ENCODE results near the gene MCAT.

MCAT gene, protein sequence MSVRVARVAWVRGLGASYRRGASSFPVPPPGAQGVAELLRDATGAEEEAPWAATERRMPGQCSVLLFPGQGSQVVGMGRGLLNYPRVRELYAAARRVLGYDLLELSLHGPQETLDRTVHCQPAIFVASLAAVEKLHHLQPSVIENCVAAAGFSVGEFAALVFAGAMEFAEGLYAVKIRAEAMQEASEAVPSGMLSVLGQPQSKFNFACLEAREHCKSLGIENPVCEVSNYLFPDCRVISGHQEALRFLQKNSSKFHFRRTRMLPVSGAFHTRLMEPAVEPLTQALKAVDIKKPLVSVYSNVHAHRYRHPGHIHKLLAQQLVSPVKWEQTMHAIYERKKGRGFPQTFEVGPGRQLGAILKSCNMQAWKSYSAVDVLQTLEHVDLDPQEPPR

DNA sequence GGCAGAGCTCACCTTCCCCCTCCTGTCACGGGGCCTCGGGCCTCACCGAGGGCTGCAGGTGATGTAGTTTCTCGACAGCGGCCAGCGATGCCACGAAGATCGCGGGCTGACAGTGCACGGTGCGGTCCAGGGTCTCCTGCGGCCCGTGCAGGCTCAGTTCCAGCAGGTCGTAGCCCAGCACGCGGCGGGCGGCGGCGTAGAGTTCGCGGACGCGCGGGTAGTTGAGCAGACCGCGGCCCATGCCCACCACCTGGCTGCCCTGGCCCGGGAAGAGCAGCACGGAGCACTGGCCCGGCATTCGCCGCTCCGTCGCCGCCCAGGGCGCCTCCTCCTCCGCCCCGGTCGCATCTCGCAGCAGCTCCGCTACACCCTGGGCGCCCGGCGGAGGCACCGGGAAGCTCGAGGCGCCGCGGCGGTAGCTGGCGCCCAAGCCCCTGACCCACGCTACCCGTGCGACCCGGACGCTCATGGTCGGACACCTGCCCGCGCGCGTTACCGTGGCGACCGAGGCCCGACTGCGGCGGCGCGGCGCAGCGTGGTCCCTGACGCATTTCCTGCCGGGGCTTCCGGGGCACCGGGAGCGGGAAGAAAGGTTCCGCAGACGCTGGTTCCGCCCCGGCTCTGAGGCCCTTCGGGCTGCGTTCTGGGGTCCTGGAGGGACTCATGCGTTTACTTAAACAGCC lies at the start of gene MCAT:
MCAT (minus strand) TSS at position 519 of the 683 bp plus-strand sequence; CDS start at position 469, 50 bp downstream.
- peak; percentile 86 for DNase-seq

DNA sequence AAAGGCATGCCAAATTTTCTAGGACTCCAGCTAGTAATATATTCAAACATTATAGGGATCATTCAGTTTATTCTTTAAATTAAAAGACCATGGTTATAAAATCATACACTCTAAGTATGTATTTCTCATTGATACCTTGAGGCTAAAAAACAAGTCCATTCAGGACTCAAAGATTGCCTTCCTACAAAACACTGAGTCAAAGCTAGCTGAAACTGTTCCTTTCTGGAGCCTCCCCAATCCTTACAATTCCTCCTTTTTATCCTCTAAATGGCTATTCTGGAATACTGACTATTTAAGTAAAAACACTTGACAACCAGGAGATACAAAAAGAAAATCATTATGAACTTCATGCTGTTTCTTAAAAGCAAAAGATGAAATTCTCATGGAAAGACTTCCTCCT lies 48.6 kb upstream of the MCAT start:
- DNase-seq, result no peak

DNA sequence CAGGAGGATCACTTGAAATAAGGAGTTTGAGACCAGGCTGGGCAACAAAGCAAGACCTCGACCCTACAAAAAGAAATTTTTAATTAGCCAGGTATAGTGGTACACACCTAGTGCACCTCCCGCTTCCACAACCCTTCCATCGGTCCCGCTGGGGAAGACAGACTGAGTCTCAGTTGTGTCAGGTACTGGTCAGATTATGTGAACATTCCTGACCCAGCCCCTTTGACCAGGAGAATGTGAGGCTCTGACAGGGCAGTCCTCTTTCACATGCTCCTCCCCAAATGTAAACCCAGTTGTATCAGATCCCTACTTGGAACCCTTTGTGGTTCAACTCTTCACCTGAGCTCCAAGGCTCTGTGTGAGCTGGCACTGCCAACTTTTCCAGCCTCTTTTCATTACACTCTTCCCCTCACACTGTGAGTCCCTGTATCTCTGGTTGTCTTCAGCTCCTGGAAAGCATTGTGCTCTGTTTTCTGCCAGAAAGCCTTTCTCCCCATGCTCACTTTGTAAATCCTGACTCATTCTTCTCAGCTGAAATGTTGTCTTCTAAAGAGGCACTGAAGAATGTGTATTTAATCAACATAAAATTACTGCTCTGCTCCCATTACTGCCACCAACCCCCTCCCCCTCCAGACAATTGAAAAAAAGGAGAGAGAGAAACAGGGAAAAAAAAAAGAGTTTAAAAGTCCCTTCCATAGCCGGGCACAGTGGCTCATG lies 45.8 kb upstream of the MCAT start:
- DNase-seq, result no peak

DNA sequence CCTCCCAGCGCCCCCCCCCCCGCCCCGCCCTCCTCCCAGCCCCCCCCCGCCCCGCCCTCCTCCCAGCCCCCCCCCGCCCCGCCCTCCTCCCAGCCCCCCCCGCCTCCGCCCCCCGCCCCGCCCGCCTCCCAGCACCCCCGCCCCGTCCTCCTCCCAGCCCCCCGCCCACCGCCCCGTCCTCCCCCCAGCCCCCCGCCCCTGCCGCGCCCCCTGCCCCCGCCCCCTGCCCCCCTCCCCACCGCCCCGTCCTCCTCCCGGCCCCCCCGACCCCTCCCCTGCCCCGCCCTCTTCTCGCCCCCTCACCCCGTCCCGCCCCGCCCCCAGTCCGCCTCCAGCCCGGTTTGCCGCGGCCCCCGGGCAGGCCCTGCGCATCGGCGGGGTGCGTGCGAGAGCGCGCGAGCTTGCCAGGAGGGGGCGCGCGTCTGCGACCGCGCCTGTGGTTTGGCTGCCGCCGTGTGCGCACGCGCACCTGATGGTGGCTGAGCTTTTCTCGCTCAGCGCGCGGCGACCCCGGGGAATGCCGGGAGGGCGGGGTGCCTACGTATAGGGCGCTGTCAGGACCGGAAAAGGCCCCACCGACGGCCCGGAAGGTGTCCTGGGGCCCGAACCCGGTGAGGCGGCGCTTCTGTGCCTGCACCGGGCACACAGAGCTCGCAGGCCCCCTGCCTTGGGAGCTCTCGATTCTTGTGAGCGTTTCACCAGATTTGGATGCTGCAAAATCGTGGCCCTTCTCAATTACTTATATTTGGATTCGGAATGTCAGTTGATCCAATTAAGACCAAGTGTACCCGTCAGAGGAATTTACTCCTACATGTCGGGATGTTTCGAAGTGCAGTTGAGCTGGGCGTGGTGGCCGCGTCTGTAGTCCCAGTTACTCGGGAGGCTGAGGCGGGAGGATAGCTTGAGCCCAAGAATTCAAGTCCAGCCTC lies 44.2 kb upstream of the MCAT start:
- DNase-seq, result peak; percentile 97

DNA sequence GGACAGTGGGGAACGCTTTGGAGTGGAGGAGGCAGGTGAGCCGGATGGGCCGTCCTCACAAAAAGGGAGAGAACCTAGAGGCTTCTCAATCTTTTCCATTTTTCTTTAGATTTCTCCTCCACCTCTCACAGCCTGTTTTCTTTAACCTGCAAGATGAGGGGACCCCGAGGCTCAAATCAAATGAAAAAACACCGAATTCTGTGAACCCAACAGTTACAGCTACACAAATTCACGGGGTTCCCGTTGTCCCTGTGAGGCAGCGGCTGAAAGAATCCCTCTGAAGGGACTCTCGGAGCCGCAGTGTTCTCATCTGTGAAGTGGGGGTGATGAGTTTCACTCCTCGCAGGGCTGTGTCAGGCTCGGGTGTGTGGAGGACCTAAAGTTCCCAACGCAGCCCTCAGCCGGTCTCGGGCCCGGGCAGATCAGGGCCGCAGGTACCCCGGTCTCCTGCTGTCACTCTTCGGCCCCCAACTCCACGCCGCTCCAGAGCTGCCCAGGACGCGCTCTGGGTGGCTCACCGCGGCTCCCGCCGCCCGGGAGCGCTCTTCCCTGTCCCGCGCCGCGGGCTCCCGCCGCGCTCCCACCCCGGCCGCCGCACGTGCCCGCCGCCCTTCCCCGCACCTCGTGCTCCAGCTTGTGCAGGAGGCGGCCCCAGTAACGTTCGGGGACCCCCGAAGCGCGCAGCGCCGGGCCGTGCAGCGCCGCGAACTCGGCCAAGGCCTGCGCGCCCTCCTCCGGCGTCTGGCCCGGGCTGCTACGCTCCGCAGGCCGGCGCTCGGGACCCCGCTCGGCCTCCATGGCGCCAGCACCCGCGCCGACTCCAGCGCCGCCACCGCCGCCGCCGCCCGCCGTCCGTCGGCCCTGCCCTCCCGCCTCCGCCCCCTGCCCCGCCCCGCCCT lies 43.3 kb upstream of the MCAT start, which contains the start of gene TTLL12:
TTLL12 (minus strand) TSS at position 863 of the 899 bp plus-strand sequence; CDS start at position 798, 65 bp downstream.
- DNase-seq, result peak; percentile 74

DNA sequence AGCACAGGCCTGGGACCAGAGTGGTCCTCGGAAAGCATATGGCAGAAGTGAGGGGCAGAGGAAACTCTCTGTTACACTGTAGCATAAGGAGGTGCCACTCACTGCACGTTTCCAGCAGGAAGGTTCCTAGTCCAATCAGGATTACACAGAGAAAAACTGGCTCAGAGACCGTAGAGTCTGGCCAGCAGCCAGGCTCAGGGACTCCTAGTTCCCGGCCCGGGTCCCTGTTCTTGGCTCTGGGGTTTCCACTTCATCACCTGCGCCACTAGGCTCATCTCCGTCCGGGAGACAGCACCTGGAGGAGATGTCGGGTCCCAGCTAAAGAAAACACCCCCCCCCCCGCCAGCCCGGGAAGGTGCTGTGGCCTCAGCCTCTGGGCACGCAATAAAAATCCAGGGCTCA lies 42.7 kb upstream of the MCAT start:
- DNase-seq, result peak; percentile 7

DNA sequence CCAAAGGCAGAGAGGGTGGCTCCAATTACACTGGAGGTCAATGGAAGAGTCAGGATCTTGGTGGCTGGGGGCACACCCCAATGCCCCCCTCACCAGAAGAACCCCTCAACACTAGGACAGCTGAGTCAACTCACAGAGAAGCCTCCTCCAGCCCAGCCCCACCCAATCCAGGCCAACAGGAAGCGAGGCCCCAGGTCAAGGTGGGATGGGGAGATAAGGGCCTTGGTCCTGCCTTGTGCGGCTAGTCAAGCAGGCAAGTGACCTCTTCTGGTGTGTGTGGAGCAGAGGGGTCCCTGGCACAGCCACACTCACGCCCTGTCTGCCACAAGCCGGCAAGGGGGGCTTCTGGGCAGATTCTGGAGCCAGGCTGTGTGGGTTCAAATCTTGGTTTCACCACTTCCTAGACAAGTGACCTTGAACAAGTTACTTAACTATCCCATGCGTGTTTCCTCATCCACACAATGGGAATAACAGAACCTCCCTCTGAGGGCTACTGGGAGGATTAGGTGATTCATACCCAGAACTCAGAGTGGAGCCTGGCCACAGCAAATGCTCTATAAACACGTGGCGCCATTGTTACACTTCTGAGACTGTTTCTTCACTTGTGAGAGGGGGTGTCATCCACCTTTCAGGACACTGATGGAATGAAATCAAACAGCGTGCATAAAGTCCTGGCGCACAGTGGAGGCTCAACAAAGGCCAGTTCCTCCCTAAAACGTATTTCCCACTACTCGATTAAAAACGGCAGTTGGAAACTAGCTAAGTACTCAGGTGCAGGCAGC lies 40.5 kb upstream of the MCAT start:
- DNase-seq, result peak; percentile 25

DNA sequence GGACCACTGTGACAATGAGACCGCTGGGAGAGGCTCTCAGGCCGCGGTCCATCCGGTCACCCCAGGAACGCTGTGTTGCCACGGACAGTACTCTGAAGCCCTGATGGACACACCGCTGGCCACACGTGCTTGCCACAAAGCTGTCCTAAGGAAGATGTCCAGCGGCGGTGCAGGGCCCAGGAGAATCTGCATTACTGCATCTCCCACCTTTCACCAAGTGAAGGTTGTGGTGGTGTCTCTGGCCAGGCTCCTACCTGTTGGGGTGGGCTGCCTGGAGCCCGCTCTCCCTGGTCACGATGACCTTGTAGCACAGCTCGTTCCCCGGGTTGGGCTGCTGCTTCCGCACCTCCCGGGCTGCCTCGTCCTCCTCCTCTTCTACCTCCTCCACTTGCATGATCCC lies 39.5 kb upstream of the MCAT start:
- DNase-seq, result no peak

DNA sequence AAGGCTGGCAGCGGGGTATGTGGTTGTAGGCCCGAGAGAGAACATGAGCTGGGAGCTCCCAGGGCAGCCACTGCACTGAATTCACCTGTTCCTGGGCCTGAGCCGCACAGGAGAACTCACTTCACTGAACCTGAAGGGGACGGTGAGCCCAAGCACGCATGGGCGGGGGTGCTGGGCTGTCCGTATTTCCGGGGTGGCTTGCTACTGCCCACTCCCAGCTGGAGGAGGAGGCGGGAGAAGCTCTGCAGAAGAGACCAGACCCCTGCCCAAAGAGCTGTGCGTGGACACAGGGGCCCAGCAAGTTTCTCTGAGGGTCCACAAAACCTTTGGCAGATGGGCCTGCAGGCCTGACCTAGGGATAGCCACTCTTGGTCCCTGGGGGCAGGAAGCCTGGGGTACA lies 38.9 kb upstream of the MCAT start:
- DNase-seq, result no peak

DNA sequence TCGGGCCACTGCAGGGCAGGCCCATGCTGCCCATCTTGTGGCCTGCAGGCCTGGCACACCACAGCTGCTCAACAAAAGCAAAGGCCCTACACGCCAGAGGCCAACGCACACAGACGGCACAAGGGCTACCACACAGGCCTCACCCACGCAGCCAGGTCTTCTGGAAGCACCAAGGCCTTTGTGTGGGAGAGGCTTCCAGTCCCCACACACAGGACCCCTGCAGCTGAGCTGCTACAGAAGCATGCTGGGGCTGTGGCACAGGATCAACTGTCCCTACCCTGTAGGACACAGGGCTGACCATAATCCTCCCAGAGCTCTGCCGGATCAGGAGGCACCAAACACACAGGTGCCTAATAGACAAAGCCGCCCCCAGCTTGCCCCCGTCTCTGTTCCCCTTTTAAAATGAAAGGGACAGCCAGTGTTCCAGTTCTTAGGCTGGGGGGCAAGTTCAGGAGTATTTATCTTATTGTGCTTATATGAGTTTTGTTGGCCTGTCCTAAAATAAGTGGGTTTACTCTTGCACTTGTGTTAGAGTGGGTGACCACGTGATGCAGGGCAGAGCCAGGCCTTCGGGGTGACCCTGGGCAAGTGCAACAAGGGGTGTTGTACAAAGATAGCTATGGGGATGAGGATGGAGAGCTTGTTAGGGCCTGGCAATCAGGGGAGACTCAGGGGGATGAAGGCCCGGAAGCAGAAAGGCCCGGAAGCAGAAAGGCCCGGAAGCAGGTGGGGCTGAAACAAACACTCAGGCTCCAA lies 38.3 kb upstream of the MCAT start:
- no peak for DNase-seq

DNA sequence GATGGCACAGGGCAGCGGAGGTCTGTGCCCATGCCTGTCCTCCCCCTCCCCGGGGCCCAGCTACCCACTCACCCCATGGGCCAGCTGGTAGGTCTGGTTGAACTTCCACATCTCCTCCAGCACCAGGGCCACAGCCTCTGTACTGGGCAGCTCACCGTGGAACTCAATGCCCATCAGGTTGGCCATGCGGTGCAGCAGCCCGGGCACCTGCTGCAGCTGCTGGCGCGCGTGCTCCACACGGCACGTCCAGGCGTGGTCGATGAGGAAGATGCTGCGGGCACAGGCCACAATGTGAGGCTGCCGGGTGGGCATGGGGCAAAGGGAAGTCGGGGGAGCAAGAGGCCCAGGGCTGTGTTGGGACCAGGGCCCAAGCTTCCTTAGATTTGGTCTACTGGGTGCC lies 37.5 kb upstream of the MCAT start:
- no peak for DNase-seq

DNA sequence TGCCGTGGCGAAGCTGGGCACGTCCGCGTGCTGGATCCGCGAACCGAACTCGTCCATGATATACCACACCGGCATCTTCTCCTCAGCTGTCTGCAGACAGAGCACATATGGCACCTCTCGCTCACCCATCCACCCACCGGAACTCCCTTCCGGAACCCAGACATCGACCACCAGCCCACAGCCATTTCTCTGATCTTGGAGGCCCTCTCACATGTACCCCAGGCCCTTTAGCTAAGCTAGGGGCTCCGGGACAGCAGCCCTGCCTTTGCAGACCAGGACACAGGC lies 36.7 kb upstream of the MCAT start:
- no peak for DNase-seq

DNA sequence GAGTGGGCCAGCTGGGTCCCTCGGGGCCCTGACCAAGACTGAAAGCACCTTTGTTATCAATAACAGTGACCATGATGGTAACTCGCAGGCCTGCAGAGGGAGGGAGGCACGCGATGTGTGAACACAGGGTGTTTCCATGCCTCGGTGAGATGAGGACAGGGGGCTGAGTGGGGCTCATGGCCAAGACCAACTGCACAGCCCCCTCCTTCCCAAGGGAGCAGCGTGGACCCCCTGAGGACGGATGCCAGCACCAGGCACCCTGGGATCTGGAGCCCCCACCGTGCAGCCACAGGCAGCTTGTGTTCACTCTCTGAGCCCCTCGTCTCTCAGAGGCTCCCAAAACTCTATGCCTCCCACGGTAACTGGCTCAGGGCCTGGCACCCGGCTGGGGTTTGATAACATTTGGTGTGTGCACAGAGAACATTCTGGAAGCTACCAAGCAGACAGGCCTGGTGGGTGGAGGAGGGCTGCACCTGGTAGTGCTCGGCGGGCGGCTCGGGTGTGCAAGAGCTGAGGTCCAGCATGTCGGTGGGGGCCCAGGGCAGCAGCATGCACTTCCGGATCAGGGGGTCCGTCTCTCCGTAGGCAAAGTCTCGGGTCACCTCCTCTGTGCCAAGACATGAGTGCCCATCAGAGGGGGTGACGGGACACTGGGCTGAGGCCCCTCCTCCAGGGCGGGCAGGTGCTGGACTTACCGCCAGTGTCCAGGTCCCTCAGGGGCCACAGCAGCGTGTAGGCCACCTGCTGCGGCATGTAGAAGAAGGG lies 36.1 kb upstream of the MCAT start:
- no peak for DNase-seq

DNA sequence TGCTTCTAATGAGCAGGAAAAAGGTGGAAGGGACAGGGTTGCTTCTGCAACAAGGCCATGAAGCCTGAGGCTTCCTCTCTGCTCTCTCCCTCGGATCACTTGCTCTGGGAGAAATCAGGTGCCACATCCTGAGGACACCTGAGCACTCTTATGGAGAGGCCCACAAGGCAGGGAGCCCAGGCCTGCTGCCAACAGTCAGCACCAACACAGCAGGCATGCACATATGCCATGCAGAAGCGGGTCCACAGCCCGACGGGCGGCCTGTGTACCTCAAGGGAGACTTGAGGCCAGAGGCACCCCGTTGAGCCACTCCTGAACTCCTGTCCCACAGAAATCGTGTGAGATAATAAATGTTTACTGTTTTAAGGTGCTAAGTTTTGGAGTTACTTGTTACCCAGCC lies 34.3 kb upstream of the MCAT start:
- DNase-seq, result no peak

DNA sequence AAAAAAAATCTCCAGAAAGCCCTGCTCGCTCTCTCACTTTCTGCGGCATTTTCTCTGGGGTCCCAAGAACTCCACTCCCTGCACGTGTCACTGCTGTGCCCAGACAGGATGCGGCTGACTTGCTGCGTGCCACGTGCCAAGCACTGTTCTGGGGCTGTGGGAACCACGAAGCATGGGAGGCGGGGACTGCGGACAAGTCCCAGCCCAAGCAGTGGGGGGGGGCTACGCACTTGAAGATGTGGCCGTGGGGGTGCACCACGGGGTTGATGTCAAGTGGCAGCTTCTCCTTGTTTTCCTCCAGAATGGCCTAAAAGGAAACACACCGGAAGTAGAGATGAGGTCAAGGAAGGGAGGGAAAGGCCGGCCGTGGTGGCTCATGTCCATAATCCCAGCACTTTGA lies 32.9 kb upstream of the MCAT start:
- no peak for DNase-seq

DNA sequence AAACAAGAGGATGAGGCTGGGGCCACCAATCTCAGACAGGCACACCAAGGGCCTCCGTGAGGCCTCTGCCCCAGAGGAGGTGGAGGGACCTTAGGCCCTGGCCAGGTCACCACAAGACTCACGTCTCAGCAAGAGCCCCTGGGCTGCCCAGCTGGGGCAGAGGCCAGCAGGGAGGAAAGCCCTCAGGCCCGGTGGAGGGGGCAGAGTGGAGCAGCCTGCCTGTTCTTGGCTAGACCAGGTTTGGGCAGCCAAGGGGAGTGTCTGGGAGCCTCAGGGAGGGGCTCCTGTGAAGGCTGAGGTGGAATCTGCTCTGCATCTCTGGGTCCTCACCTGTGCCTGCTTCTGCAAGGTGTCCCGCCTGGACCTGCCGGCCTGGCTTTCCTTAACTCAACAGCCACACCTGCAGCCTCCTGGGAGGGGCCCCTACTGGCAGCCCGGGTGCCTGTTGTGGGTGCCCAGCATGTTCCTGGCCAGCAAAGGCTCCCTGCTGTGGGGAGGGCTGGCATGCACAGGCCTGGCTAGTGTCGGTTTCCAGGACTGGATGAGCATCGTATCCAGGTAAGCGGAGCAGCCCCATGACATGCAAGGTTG lies 31.8 kb upstream of the MCAT start:
- no peak for DNase-seq

DNA sequence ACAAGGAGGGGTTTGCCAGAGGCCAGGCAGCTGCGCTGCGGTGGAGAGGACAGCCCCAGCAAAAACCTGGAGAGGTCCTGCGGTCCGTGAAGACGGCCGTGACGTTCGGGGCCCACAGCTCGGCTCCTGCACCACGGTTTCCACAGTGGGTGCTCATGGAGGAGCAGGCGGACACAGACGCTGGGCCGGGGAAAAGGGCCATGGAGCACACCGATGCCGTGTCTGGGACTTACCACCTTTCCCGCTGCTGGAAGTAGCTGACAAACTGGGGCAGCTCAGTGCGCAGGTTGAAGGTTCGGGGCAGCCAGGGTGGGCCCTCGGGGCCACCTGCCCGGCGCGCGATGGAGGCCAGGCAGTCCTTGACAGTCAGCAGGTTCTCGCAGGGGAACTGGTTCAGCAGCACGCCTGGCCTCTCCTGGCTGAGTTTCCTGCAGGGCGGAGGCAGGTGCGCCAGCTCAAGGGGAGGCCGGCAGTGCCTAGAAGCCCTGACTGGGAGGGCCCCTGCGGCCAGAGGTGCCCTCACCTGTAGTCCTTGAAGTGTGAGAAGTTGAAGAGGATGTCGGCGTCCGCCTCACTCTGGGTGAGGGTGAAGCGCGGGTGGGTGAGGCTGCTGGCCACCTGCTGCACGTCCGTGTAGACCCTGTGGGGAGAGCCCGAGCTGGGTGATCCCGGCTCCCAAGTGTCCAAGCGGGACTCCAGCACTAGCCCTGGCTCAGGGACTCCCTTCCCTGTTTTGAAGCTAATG lies 30.9 kb upstream of the MCAT start:
- DNase-seq, result no peak

DNA sequence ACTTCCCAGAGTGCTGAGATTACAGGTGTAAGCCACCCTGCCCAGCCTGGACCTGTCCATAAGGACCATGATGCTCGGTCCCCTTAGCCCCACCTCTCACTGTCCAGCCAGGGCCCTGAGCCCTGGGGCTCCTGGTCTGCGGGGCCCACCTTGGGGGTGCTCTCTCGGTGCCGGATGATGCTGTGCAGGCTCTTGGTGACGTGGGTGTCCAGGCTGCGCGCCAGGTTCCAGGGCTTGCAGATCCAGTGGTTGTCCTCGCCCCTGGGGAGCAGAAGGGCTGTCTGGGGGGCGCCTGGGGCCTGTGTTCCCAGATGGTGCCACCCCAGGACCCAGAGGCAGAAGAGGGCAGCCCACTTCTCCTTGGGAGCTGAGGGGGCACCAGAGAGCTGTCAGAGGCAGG lies 30.4 kb upstream of the MCAT start:
- DNase-seq, result no peak
